Measurements from ENCODE around the gene CDH4.

Gene CDH4

GRCh38 chr20:61538183-61538942, 286.3 kb downstream of the CDH4 start:
- no peak overlapping the region for H2BK15ac ChIP-seq (replicated peaks; ENCODE audit: low read depth)
- no peak overlapping the region for H2AK5ac ChIP-seq (ENCODE audit: low read length)
- no CpG with 5 or more reads among the region's 14 CpGs for WGBS (ENCODE audit: extremely low coverage, insufficient coverage, low lambda C conversion rate)
- H3K79me2 ChIP-seq (ENCODE audit: control insufficient read depth, insufficient read depth, low read length) = no peaks in the 10 kb centered on the region
- no peak overlapping the region for H3K9ac ChIP-seq (ENCODE audit: low read length)
- no peak overlapping the region for H4K5ac ChIP-seq (ENCODE audit: low read length)
- H3K4ac ChIP-seq (ENCODE audit: low read depth, low read length) = no peak overlapping the region
- DNase-seq = no peak
- no peaks in the 10 kb centered on the region for H3K27me3 ChIP-seq (ENCODE audit: insufficient read depth, low read length, poor library complexity)
- no peaks in the 10 kb centered on the region for H3K79me1 ChIP-seq (ENCODE audit: low read length)
- H3K4me1 ChIP-seq (ENCODE audit: control insufficient read depth, low read depth, low read length) = no peaks in the 10 kb centered on the region
- H3K4me2 ChIP-seq (ENCODE audit: low read length) = no peak overlapping the region
- no peak overlapping the region for H4K8ac ChIP-seq (ENCODE audit: low read depth, low read length)
- H3K27ac ChIP-seq (ENCODE audit: low read depth, low read length) = no peak overlapping the region
- H3K36me3 ChIP-seq (ENCODE audit: control insufficient read depth, insufficient read depth, low read length) = no peaks in the 10 kb centered on the region
- no peak overlapping the region for H3K18ac ChIP-seq (ENCODE audit: low read length)
- no peak overlapping the region for H3K4me3 ChIP-seq (ENCODE audit: low read length)
- H2BK5ac ChIP-seq (ENCODE audit: low read length) = no peak overlapping the region
- H3K23ac ChIP-seq (ENCODE audit: low read length) = no peak overlapping the region
- H3K56ac ChIP-seq (ENCODE audit: low read length) = no peak overlapping the region
- no peak overlapping the region for H2BK120ac ChIP-seq (ENCODE audit: low read depth, low read length)

GRCh38 chr20:61538943-61539265, 286.8 kb downstream of the CDH4 start:
- Histone ChIP-seq H3K79me1 (ENCODE audit: low read length) (no peaks in the 10 kb centered on the region), H3K18ac (ENCODE audit: low read length) (no peak overlapping the region), H3K27ac (ENCODE audit: low read depth, low read length) (no peak overlapping the region), H2BK15ac (replicated peaks; ENCODE audit: low read depth) (no peak overlapping the region), H3K27me3 (ENCODE audit: insufficient read depth, low read length, poor library complexity) (no peaks in the 10 kb centered on the region), H2AK5ac (ENCODE audit: low read length) (no peak overlapping the region), H3K56ac (ENCODE audit: low read length) (no peak overlapping the region), H2BK120ac (ENCODE audit: low read depth, low read length) (no peak overlapping the region), H3K23ac (ENCODE audit: low read length) (no peak overlapping the region), H4K5ac (ENCODE audit: low read length) (no peak overlapping the region), H3K79me2 (ENCODE audit: control insufficient read depth, insufficient read depth, low read length) (no peaks in the 10 kb centered on the region), H3K4ac (ENCODE audit: low read depth, low read length) (no peak overlapping the region), H4K8ac (ENCODE audit: low read depth, low read length) (no peak overlapping the region), H3K9ac (ENCODE audit: low read length) (no peak overlapping the region), H3K4me1 (ENCODE audit: control insufficient read depth, low read depth, low read length) (no peaks in the 10 kb centered on the region), H3K4me2 (ENCODE audit: low read length) (no peak overlapping the region), H2BK5ac (ENCODE audit: low read length) (no peak overlapping the region), H3K4me3 (ENCODE audit: low read length) (no peak overlapping the region), H3K36me3 (ENCODE audit: control insufficient read depth, insufficient read depth, low read length) (no peaks in the 10 kb centered on the region)
- no CpG with 5 or more reads among the region's 8 CpGs for WGBS (ENCODE audit: extremely low coverage, insufficient coverage, low lambda C conversion rate)
- no peak for DNase-seq

- Histone ChIP-seq H3K4me3 (ENCODE audit: low read length) (no peak overlapping the region), H4K8ac (ENCODE audit: low read depth, low read length) (no peak overlapping the region), H2BK120ac (ENCODE audit: low read depth, low read length) (no peak overlapping the region), H3K27me3 (ENCODE audit: insufficient read depth, low read length, poor library complexity) (no peaks in the 10 kb centered on the region), H2BK15ac (replicated peaks; ENCODE audit: low read depth) (no peak overlapping the region), H3K23ac (ENCODE audit: low read length) (no peak overlapping the region), H3K79me1 (ENCODE audit: low read length) (no peaks in the 10 kb centered on the region), H3K4me2 (ENCODE audit: low read length) (no peak overlapping the region), H3K4ac (ENCODE audit: low read depth, low read length) (no peak overlapping the region), H2BK5ac (ENCODE audit: low read length) (no peak overlapping the region), H3K56ac (ENCODE audit: low read length) (no peak overlapping the region), H2AK5ac (ENCODE audit: low read length) (no peak overlapping the region), H3K18ac (ENCODE audit: low read length) (no peak overlapping the region), H3K27ac (ENCODE audit: low read depth, low read length) (no peak overlapping the region), H3K4me1 (ENCODE audit: control insufficient read depth, low read depth, low read length) (no peaks in the 10 kb centered on the region), H3K79me2 (ENCODE audit: control insufficient read depth, insufficient read depth, low read length) (no peaks in the 10 kb centered on the region), H3K9ac (ENCODE audit: low read length) (no peak overlapping the region), H3K36me3 (ENCODE audit: control insufficient read depth, insufficient read depth, low read length) (no peaks in the 10 kb centered on the region), H4K5ac (ENCODE audit: low read length) (no peak overlapping the region)
- WGBS (ENCODE audit: extremely low coverage, insufficient coverage, low lambda C conversion rate) = no CpG with 5 or more reads among the region's 19 CpGs
- DNase-seq = no peak
Observed at GRCh38 chr20:61539706-61540360, 287.8 kb downstream of the CDH4 start.

- Histone ChIP-seq H4K8ac (ENCODE audit: low read depth, low read length) (no peak overlapping the region), H3K27me3 (ENCODE audit: insufficient read depth, low read length, poor library complexity) (no peaks in the 10 kb centered on the region), H3K56ac (ENCODE audit: low read length) (no peak overlapping the region), H3K79me1 (ENCODE audit: low read length) (no peaks in the 10 kb centered on the region), H3K4ac (ENCODE audit: low read depth, low read length) (no peak overlapping the region), H3K4me2 (ENCODE audit: low read length) (no peak overlapping the region), H3K18ac (ENCODE audit: low read length) (no peak overlapping the region), H3K79me2 (ENCODE audit: control insufficient read depth, insufficient read depth, low read length) (no peaks in the 10 kb centered on the region), H3K23ac (ENCODE audit: low read length) (no peak overlapping the region), H2BK15ac (replicated peaks; ENCODE audit: low read depth) (no peak overlapping the region), H2BK5ac (ENCODE audit: low read length) (no peak overlapping the region), H2BK120ac (ENCODE audit: low read depth, low read length) (no peak overlapping the region), H3K36me3 (ENCODE audit: control insufficient read depth, insufficient read depth, low read length) (no peaks in the 10 kb centered on the region), H3K9ac (ENCODE audit: low read length) (no peak overlapping the region), H3K27ac (ENCODE audit: low read depth, low read length) (no peak overlapping the region), H4K5ac (ENCODE audit: low read length) (no peak overlapping the region), H2AK5ac (ENCODE audit: low read length) (no peak overlapping the region), H3K4me1 (ENCODE audit: control insufficient read depth, low read depth, low read length) (no peaks in the 10 kb centered on the region), H3K4me3 (ENCODE audit: low read length) (no peak overlapping the region)
- DNase-seq = no peak
- WGBS (ENCODE audit: extremely low coverage, insufficient coverage, low lambda C conversion rate) = no CpG with 5 or more reads among the region's 7 CpGs
Observed at GRCh38 chr20:61541537-61541936, 289.5 kb downstream of the CDH4 start.

- Histone ChIP-seq H4K8ac (ENCODE audit: low read depth, low read length) (no peak overlapping the region), H2BK120ac (ENCODE audit: low read depth, low read length) (no peak overlapping the region), H3K4ac (ENCODE audit: low read depth, low read length) (no peak overlapping the region), H3K36me3 (ENCODE audit: control insufficient read depth, insufficient read depth, low read length) (no peaks in the 10 kb centered on the region), H3K23ac (ENCODE audit: low read length) (no peak overlapping the region), H2BK5ac (ENCODE audit: low read length) (no peak overlapping the region), H3K4me2 (ENCODE audit: low read length) (no peak overlapping the region), H3K27ac (ENCODE audit: low read depth, low read length) (no peak overlapping the region), H3K9ac (ENCODE audit: low read length) (no peak overlapping the region), H3K56ac (ENCODE audit: low read length) (no peak overlapping the region), H3K79me2 (ENCODE audit: control insufficient read depth, insufficient read depth, low read length) (no peaks in the 10 kb centered on the region), H3K79me1 (ENCODE audit: low read length) (no peaks in the 10 kb centered on the region), H3K18ac (ENCODE audit: low read length) (no peak overlapping the region), H3K4me1 (ENCODE audit: control insufficient read depth, low read depth, low read length) (no peaks in the 10 kb centered on the region), H2BK15ac (replicated peaks; ENCODE audit: low read depth) (no peak overlapping the region), H4K5ac (ENCODE audit: low read length) (no peak overlapping the region), H3K4me3 (ENCODE audit: low read length) (no peak overlapping the region), H3K27me3 (ENCODE audit: insufficient read depth, low read length, poor library complexity) (no peaks in the 10 kb centered on the region), H2AK5ac (ENCODE audit: low read length) (no peak overlapping the region)
- DNase-seq = no peak
- no CpG with 5 or more reads among the region's 8 CpGs for WGBS (ENCODE audit: extremely low coverage, insufficient coverage, low lambda C conversion rate)
Observed at GRCh38 chr20:61543086-61543485, 291.0 kb downstream of the CDH4 start.

All from mesendoderm (in vitro differentiated cells).